Fibroblast of skin of back (primary cell): Measurements from ENCODE around the gene FNIP2. TPM values are rescaled to one million over a fixed set of nuclear protein-coding genes. Genes with fewer than 3 reads are reported as not detected.
A peak's percentile ranks its signal among the peaks of the same experiment; 100 is the strongest.
"Not testable (repeated sequence)": the region's sequence is repeated elsewhere in the genome, so short reads cannot be mapped to it uniquely, and the experiment has no call there.

Source experiments
- DNase-seq: peaks from one replicate; pipeline ENCODE4 v3.0.0-alpha.2; 2013
- polyA plus RNA-seq, 2 experiments: library from polyadenylated mRNA; unstranded; fragments of 120-200 nt; gene quantifications; one replicate each; pipeline ENCODE4 v1.2.1, GENCODE V29; 2013; ENCODE audit not compliant: insufficient read length in 2 of 2

Gene FNIP2
- 12.0 TPM for polyA plus RNA-seq (2013, experiment 1 of 2; ENCODE audit: insufficient read length)
- polyA plus RNA-seq (2013, experiment 2 of 2; ENCODE audit: insufficient read length), result 17.2 TPM

DNA sequence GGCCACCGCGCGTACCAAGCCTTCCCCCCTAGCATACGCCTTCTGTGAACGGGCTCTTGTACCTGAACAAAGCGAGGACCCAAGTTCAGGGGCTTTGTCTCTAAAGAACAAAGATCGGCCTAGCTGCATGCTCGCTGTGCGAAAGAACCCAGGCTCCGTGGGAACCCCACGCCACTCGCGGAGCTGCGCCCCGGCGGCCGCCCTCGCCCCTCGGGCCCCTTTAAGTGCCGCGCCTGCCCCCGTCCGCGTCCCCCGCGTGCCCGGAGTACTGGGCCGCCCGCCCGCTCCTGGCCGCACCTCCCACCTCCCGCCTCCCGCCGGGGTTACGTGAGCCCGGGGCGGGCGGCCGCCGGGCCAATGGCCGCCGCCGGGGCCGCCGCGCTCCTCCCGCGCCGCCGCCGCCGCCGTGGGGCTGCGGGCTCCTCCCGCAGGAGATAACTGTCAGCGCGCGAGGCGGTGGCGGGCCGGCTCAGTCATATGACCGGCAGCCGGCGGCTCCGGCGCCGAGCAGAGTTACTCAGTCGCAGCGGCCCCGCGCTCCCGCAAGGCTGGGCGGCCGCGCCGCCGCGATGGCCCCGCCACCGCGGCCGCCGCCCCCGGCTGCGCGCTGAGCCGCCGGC lies at the start of gene FNIP2:
Gene FNIP2 (plus strand): TSS at position 472 of the 620 bp plus-strand sequence. CDS start 187 bp downstream, outside the sequence.
- DNase-seq, result peak; percentile 80

DNA sequence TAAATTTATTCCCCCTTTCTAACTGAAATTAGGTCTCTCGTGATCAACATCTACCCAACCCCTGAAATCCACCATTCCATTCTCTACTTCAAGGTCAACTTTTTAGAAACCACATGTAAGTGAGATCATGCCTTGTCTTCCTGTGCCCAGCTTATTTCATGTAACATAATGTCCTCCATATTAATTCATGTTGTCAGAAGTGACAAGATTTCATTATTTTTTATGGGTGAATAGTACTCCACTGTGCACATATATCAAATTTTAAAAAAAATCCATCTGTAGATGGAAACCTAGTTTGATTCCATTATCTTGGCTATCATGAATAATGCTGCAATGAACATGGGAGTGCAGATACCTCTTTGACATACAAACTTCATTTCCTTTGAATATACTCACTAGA lies 47.1 kb upstream of the FNIP2 start:
- DNase-seq, result no peak

GRCh38 chr4:158722291-158722916 lies 46.4 kb upstream of the FNIP2 start:
- DNase-seq, result peak; percentile 34

DNA sequence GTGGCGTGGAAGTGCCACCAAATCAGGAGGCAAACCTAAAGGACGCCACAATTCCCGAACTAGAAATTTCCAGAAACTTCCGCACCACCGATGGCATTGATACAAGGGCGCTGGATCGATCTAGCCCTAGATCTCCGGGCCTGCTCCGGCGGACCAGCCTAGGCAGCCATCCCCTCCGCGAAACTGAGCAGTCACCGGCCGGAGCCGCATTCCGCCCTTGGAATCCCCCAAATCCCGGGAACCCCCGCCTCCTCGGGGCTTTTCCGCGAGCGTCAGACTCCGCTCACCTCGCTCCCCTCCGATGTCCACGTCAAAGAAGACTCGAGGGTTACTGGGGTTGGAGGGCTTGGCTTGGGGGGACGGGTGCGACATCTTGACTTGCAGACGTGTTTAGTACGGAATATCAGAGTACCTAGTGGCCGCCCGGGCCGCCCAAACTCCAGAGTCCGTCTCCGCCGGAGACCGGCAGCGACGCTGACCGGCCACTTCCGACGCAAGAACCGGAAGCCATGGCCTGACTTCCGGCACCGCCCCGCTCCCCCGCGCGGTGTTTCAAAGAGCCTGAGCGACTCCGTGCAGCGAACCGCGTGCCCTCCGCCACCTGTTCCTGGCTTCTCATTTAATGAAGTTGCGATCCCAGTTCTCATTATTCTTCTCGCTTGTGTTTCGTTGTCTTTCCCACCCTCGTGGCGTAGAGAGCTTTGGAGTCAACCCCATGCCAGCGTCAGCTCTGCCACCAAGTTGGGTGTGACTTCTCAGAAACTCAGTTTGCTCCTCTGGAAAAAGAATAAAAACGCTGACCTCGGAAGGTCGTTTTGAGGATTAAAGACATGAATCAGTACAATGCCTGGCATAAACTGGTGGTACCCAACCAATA lies 45.7 kb upstream of the FNIP2 start, which contains the start of gene PPID:
Gene PPID (minus strand): TSS at position 480 of the 877 bp plus-strand sequence. CDS start 108 bp downstream, at position 372.
- peak; percentile 77 for DNase-seq

GRCh38 chr4:158724637-158725036 lies 44.2 kb upstream of the FNIP2 start:
- DNase-seq, result no peak

DNA sequence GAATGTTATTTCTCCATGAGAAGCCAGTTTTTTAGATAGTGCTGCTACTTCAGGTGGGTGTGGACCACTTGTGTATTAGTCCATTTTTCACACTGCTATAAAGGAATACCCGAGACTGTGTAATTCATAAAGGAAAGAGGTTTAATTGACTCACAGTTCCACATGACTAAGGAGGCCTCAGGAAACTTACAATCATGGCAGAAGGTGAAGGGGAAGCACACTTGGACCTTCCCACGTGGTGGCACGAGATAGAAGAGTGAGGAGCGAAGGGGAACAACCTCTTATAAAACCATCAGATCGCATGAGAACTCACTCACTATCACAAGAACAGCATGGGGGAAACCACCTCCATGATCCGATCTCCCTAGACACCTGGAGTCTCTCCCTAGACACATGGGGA lies 42.2 kb upstream of the FNIP2 start:
- DNase-seq, result no peak

GRCh38 chr4:158728236-158728635 lies 40.6 kb upstream of the FNIP2 start:
- no peak for DNase-seq

DNA sequence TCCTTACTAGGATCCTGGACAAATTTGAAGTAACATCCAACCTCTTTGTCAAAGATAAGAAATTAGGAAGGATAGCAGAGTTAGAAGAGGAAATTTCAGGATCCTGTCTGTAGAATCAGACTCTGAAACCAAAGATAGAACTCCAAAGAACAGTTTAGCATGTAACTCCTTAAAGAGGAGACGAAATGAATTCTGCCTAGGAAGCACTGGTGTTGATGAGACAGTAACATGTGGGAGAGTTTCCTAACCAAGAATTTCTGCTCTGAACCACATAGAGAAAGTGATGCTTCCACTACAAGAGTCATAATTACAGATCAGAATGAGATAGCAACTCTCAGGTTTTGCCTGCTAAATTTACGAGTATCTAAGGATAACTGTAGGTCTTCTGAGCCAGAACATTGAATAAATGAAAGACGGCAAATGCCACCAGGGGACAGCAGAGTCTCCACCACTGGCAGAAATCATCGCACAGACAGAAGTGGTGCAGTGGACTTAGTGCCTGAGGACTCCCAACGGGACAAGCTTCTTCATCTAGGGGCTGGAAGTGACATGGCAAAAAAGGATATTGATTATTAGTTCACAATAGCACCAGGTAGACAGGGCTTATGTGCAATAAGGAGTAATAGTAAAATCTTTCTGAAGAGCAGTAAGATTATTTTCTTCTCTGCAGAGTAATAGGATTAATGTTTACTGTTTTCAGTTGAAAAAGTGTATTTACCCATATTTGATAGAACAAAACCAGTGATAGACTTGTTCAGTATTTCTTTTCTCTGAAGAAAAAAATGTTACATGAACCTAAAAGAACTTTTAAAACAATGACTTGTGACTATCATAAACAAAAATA lies 38.9 kb upstream of the FNIP2 start:
- DNase-seq, result peak; percentile 67

DNA sequence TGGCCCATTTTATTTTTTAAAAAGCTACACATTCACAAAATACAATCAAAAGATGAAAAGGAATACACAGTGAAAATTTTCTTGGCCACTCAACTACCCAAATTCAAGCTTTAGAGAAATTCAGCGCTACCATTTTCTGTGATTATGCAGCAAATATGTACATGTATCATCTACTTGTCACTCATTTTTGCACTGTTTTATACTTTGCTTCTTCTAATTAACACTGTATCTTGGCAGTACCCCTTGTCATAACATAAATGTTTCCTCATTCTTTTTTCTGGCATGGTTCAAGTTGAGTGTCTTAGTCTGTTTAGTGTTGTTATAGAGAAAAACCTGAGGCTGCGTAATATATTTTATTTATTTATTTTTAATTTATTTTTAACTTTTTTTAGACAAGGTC lies 30.0 kb upstream of the FNIP2 start:
- no peak for DNase-seq

- DNase-seq, result no peak
Observed at GRCh38 chr4:158739600-158739999, 29.2 kb upstream of the FNIP2 start.

DNA sequence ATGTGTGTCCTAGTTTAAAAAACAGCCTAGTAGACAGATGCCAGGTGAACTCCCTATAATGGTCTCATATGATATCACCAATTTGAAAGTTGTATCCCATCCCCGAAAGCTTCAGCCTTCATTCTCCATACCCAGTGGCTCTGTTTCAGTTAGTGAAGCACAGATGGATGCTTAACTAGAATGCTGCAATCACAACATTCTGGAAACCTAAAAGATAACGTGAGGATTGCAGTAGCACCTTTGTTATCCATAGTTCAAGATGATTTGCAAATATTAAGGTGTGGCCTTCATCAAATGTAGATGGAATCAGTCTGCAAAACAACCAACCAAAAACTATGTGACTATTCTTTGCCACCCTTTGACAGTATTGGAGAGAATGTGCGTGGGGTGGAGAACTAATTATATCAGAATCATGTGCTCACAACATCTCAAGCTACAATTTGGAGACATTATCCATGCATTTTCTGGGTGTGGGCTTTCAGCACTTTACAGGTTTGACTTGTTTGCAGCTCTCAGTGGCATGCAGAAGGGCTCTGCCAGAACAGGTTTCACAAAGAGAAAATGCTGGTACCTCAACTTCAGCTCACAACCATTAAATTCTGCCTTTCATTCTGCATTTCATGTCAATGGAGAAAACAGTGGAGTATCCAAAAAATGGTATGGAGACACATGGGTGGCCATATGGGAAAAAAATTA lies 27.4 kb upstream of the FNIP2 start:
- DNase-seq, result no peak

DNA sequence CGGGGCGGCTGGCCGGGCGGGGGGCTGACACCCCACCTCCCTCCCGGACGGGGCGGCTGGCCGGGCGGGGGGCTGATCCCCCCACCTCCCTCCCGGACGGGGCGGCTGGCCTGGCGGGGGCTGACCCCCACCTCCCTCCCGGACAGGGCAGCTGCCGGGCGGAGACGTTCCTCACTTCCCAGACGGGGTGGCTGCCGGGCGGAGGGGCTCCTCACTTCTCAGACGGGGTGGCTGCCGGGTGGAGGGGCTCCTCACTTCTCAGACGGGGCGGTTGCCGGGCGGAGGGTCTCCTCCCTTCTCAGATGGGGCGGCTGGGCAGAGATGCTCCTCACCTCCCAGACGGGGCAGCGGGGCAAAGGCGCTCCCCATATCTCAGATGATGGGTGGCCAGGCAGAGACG lies 22.3 kb upstream of the FNIP2 start:
- not testable (repeated sequence) for DNase-seq

DNA sequence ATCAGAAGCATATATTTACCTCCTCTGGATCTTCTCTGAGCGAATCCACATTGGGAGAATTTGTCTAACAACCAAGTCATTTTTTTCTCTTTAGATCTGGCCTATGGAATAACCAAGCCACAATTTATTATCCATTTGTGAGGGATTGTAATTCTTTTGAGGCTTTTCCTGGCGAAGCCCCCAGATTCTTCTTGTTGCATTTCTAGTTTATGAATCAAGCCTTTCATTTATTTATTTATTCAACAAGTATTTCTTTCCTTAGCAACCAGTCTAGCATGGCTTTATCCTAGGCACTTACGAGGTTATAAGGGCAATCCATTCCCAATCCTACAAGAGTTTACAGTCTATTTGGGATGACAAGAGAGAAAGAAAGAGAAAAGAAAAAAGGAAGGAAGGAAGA lies 18.4 kb upstream of the FNIP2 start:
- peak; percentile 88 for DNase-seq

DNA sequence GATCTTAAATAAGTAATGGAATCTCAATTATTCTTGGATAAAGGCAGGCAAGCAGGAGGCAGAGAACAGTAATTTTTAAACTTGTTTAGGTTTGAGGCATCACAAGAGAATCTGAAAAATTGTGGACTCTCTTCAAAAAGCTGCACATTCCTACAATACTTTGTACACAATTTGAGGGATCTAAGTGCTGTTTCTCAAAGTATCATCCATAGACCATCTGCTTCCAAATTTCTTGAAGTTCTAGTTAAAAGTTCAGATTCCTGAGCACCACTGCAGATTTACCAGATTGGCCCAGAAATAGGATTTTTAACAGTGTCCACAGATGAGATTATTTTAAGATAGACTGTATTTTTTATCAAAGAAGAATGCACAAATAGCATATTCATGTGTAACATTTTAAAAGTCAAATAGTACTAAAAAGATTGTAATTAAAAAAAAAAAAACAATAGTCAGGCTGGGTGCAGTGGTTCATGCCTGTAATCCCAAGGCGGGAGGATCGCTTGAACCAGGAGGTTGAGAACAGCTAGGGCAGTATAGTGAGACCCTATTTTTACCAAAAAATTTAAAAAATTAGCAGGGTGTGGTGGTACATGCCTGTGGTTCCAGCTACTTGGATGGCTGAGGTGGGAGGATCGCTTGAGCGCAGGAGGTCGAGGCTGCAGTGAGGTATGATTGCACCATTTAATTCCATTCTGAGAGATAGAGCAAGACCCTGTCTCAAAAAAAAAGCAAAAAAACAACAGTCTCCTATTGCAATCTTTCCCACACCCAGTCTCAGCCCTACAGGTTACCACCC lies 14.2 kb upstream of the FNIP2 start:
- peak; percentile 50 for DNase-seq

GRCh38 chr4:158755819-158756218 lies 13.0 kb upstream of the FNIP2 start:
- DNase-seq, result not testable (repeated sequence)

DNA sequence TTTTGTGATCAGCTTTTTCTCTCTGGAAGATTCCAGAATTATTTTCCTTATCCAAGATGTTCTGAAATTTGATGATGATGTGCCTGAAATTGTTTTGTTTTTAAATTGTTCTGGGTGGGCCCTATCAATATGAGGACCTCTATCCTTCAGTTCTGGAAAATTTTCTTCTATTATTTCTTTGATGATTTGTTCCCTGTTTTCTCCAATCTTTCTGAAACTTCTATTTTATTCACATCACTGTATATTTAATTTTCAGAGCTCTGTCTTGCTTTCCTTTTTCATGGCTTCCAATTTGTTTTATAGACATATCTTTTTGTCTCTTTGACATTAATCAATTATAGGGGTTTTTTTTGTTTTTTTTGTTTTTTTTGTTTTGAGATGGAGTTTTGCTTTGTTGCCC lies 12.2 kb upstream of the FNIP2 start:
- no peak for DNase-seq

DNA sequence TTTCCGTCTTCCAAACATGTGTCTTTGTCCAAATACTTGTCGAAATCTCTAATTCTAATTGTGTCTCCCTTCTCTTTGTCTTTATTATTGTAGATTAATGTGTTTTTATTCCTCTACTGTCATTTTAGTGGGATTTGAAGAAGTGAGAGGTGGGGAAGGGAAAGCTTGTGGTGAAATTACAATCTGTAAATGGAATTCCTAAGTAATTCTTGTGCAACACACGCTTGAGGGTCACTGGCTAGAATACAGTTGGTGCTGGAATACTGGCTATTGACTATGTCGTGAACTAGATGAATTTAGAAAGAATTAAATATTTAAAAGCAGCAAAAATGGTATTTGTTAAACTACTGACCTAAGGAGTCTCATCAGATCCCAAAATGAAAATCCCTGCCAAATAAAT lies 10.7 kb upstream of the FNIP2 start:
- DNase-seq, result peak; percentile 35

- DNase-seq, result no peak
Observed at GRCh38 chr4:158758703-158759102, 10.1 kb upstream of the FNIP2 start.

GRCh38 chr4:158759539-158759938 lies 9.3 kb upstream of the FNIP2 start:
- DNase-seq, result not testable (repeated sequence)

GRCh38 chr4:158760866-158761265 lies 8.0 kb upstream of the FNIP2 start:
- peak; percentile 57 for DNase-seq

DNA sequence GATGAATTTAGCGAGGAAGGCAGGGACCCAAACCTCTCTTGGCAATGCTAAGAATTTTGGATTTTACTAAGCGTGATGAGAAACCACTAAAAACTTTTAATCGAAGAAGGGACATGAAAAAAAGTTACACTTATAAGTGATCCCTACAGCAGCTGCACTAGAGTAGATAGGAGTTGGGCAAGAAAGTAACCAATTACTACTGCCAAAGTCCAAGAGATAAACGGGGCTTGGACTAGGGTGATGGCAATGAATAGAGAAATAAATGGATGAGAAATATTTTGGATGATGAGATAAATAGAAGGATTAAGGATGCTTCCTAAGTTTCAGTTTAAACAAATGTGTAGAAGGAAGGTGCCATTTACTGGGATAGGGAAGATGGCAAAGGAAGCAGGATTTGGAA lies 6.3 kb upstream of the FNIP2 start:
- DNase-seq, result no peak
